HG03025 (cell line): ENCODE measurements around the gene CYB561A3.

ENCODE experiments used
- ATAC-seq: cut with Tn5 transposase; IDR thresholded peaks from one replicate; pipeline ENCODE4 v1.9.1; 2021; ENCODE audit warnings: mild to moderate bottlenecking, moderate library complexity; ENCODE audit not compliant: unreplicated experiment, low FRiP score

CYB561A3 gene

GRCh38 chr11:61329871-61330270, 31.8 kb downstream of the CYB561A3 start:
- no peak for ATAC-seq

- ATAC-seq = no peak
Measured at GRCh38 chr11:61328351-61328750, 33.3 kb downstream of the CYB561A3 start.

GRCh38 chr11:61327669-61328071, 34.0 kb downstream of the CYB561A3 start:
- ATAC-seq = no peak

GRCh38 chr11:61325649-61326414, 35.9 kb downstream of the CYB561A3 start:
- no peak for ATAC-seq

- ATAC-seq = no peak
Measured at GRCh38 chr11:61315260-61315659, 46.4 kb downstream of the CYB561A3 start.

- ATAC-seq = no peak
Measured at GRCh38 chr11:61310749-61311148, 50.9 kb downstream of the CYB561A3 start.

- no peak for ATAC-seq
Measured at GRCh38 chr11:61309739-61310138, 51.9 kb downstream of the CYB561A3 start.

- ATAC-seq = no peak
Measured at GRCh38 chr11:61309141-61309540, 52.5 kb downstream of the CYB561A3 start.

- no peak for ATAC-seq
Measured at GRCh38 chr11:61307354-61307753, 54.3 kb downstream of the CYB561A3 start.

GRCh38 chr11:61306221-61306620, 55.5 kb downstream of the CYB561A3 start:
- ATAC-seq = no peak

- no peak for ATAC-seq
Measured at GRCh38 chr11:61305417-61305816, 56.3 kb downstream of the CYB561A3 start.

GRCh38 chr11:61303725-61304124, 58.0 kb downstream of the CYB561A3 start:
- no peak for ATAC-seq

- ATAC-seq = no peak
Measured at GRCh38 chr11:61302550-61302949, 59.1 kb downstream of the CYB561A3 start.
